Gastroesophageal sphincter (tissue), 3 donors: ENCODE data around the gene ZFR.

ENCODE experiments used
- CTCF ChIP-seq, 4 experiments: fragments of 200-600 bp in 2 of 4; fragments of 450-650 bp in 2 of 4; sonication (generic) in 1 of 4; IDR thresholded peaks; one replicate each; pipeline ENCODE4 v1.5.1; 2017 to 2019; ENCODE audit warnings: antibody characterized with exemption in 4 of 4, mild to moderate bottlenecking in 2 of 4, moderate library complexity in 2 of 4
- EP300 ChIP-seq: sonication (generic); formaldehyde crosslinking; IDR thresholded peaks from one replicate; pipeline ENCODE4 v1.6.1; 2017; ENCODE audit warnings: antibody characterized with exemption, mild to moderate bottlenecking

DNA sequence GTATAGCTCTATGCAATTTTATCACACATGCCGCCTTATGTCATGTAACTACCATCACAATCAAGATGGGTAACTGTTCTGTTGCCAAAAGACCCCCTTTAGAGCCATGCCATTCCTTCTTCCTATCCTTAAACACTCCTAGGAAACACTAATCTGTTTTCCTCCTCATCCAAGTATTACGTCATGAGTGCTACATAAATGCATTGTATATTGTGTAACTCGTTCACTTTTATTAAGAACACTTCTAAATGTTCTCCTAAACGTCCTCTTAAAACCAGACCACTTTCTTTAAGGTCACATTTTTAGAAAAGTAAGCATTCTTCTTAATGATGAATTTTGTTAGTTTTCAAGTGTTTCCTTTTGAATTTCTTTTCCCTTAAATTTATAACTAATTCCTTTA lies 82.0 kb downstream of the ZFR start:
- no peak for TF ChIP-seq CTCF (IDR thresholded peaks at IDR 0.05)
- no peak for TF ChIP-seq EP300
